ENCODE measurements around the gene IKBKG. TPM values are rescaled to one million over a fixed set of nuclear protein-coding genes. Genes with fewer than 3 reads are reported as not detected.

Gene IKBKG
- total RNA-seq, 1 donor from 2014 or later, result 61.1 TPM

GRCh38 chrX:154506483-154507332, 40.7 kb upstream of the IKBKG start:
- ATAC-seq (ENCODE audit: low read depth) (no peak), DNase-seq (no peak)
- intact Hi-C loops (cut with micrococcal nuclease), result no loop called here
- CTCF ChIA-PET, result no interaction called here
- Mint-ChIP-seq H3K36me3 (ENCODE audit: low read depth) (peaks cover 32% of the 10 kb centered on the region), H3K27me3 (no peaks in the 10 kb centered on the region), H3K4me1 (peaks cover 4% of the 10 kb centered on the region), H3K27ac (no peak overlapping the region), H3K9me3 (peaks cover 2% of the 10 kb centered on the region), H3K4me3 (no peak overlapping the region)
- POLR2A ChIA-PET, result interaction anchor here (0.6 to 1.0 kb wide), 2 partner anchors 11 to 12 kb away, joined by 3 to 5 read pairs; no protein-coding TSS in a partner anchor
- no peak for TF ChIP-seq CTCF (IDR thresholded peaks at IDR 0.05)

- TF ChIP-seq CTCF (IDR thresholded peaks at IDR 0.05), result no peak
- intact Hi-C loops (cut with micrococcal nuclease), result no loop called here
- H3K4me1 Mint-ChIP-seq, result peaks cover 4% of the 10 kb centered on the region
- no peak overlapping the region for H3K4me3 Mint-ChIP-seq
- ATAC-seq (ENCODE audit: low read depth) (no peak), DNase-seq (no peak)
- POLR2A ChIA-PET, result interaction anchor here (0.6 to 1.0 kb wide), 2 partner anchors 11 to 12 kb away, joined by 3 to 5 read pairs; no protein-coding TSS in a partner anchor
- H3K9me3 Mint-ChIP-seq, result peaks cover 2% of the 10 kb centered on the region
- CTCF ChIA-PET, result interaction anchor here (0.6 kb wide), 1 partner anchor 9 kb away, joined by 3 read pairs; no protein-coding TSS in a partner anchor
- peaks cover 32% of the 10 kb centered on the region for H3K36me3 Mint-ChIP-seq (ENCODE audit: low read depth)
- H3K27me3 Mint-ChIP-seq, result no peaks in the 10 kb centered on the region
- H3K27ac Mint-ChIP-seq, result no peak overlapping the region
Measured at GRCh38 chrX:154507673-154508383, 39.6 kb upstream of the IKBKG start.

GRCh38 chrX:154508384-154508745, 39.1 kb upstream of the IKBKG start:
- intact Hi-C loops (cut with micrococcal nuclease), result no loop called here
- POLR2A ChIA-PET, result no interaction called here
- no peak for DNase-seq
- no peak for TF ChIP-seq CTCF (IDR thresholded peaks at IDR 0.05)
- CTCF ChIA-PET, result no interaction called here
- Mint-ChIP-seq H3K4me3 (no peak overlapping the region), H3K27me3 (no peaks in the 10 kb centered on the region), H3K27ac (no peak overlapping the region), H3K36me3 (ENCODE audit: low read depth) (peaks cover 32% of the 10 kb centered on the region), H3K4me1 (peaks cover 4% of the 10 kb centered on the region), H3K9me3 (peaks cover 2% of the 10 kb centered on the region)
- no peak for ATAC-seq (ENCODE audit: low read depth)

GRCh38 chrX:154509455-154509854, 38.0 kb upstream of the IKBKG start:
- Mint-ChIP-seq H3K27me3 (no peaks in the 10 kb centered on the region), H3K4me3 (no peak overlapping the region), H3K27ac (no peak overlapping the region), H3K9me3 (peaks cover 2% of the 10 kb centered on the region), H3K36me3 (ENCODE audit: low read depth) (peaks cover 33% of the 10 kb centered on the region), H3K4me1 (peaks cover 9% of the 10 kb centered on the region)
- ChIA-PET POLR2A (no interaction called here), CTCF (no interaction called here)
- ATAC-seq (ENCODE audit: low read depth) (no peak), DNase-seq (no peak)
- TF ChIP-seq CTCF (IDR thresholded peaks at IDR 0.05), result no peak
- intact Hi-C loops (cut with micrococcal nuclease), result no loop called here

GRCh38 chrX:154511761-154512160, 35.7 kb upstream of the IKBKG start:
- TF ChIP-seq CTCF (IDR thresholded peaks at IDR 0.05), result no peak
- intact Hi-C loops (cut with micrococcal nuclease), result loop anchor here (10.0 kb wide), 2 partner anchors 57 to 137 kb away; partner anchors contain the start of genes EMD, FLNA and PLXNA3
- H3K27ac Mint-ChIP-seq, result peak overlapping the region; percentile 56
- POLR2A ChIA-PET, result no interaction called here
- peaks cover 25% of the 10 kb centered on the region for H3K36me3 Mint-ChIP-seq (ENCODE audit: low read depth)
- DNase-seq (no peak), ATAC-seq (ENCODE audit: low read depth) (no peak)
- CTCF ChIA-PET, result no interaction called here
- peaks cover 21% of the 10 kb centered on the region for H3K4me1 Mint-ChIP-seq
- H3K27me3 Mint-ChIP-seq, result no peaks in the 10 kb centered on the region
- no peak overlapping the region for H3K4me3 Mint-ChIP-seq
- peaks cover 2% of the 10 kb centered on the region for H3K9me3 Mint-ChIP-seq
